HCT116 (cell line): ENCODE data around the gene ART5. TPM values are rescaled to one million over a fixed set of nuclear protein-coding genes. Genes with fewer than 3 reads are reported as not detected.

ENCODE experiments used
- ATAC-seq: fragments of 200-7000 bp; cut with Tn5 transposase; 2 replicates; pipeline ENCODE4 v1.9.1; 2020; ENCODE audit warnings: mild to moderate bottlenecking, moderate library complexity
- BruUV-seq: library from RNA; stranded (reverse); fragments of 400-500 nt; replicated peaks from 2 replicates; lab custom pipeline; 2021; lab: Mats Ljungman, UMichigan
- CTCF ChIA-PET: fragments of 300-600 bp; sonication (Branson Sonifier 250); formaldehyde crosslinking; loops from one replicate; lab custom pipeline; 2021; ENCODE audit warnings: antibody characterized with exemption; lab: Charles Lee
- POLR2A ChIA-PET: fragments of 300-600, 350-600 bp; sonication (Branson Sonifier 250); formaldehyde crosslinking; loops from one replicate; lab custom pipeline; 2021; ENCODE audit warnings: antibody characterized with exemption; lab: Charles Lee
- RAD21 ChIA-PET, 2 experiments: fragments of 300-600 bp; sonication (Branson Sonifier 250); formaldehyde crosslinking; loops; one replicate each; lab custom pipeline; 2023; ENCODE audit warnings: low total read pairs in 2 of 2; ENCODE audit not compliant: uncharacterized antibody in 2 of 2, unreplicated experiment in 2 of 2, low non-redundant PET in 1 of 2; lab: Charles Lee
- DNase-seq: peaks from one replicate; pipeline ENCODE4 v3.0.0-alpha.2; 2010; ENCODE audit warnings: low read depth, low spot score
- H2AFZ ChIP-seq: fragments of 200-600 bp; shearing (Covaris generic), sonication (generic); 2 replicates; pipeline ENCODE4 v1.6.1; 2017; ENCODE audit warnings: low read depth, mixed run types, mixed read lengths, antibody characterized with exemption, low read length; ENCODE audit not compliant: poor library complexity, severe bottlenecking
- H3K27ac ChIP-seq: 2 replicates; pipeline ENCODE4 v1.5.1; 2012; ENCODE audit warnings: low read depth, low read length
- H3K27me3 ChIP-seq: fragments of 200-600 bp; sonication (generic); 2 replicates; pipeline ENCODE4 v1.6.1; 2016; ENCODE audit warnings: mixed run types, low read length, mixed read lengths; ENCODE audit not compliant: insufficient read depth
- H3K36me3 ChIP-seq, 2 experiments: fragments of 200-500 bp in 1 of 2; fragments of 200-600 bp in 1 of 2; sonication (Bioruptor generic) in 1 of 2; sonication (generic) in 1 of 2; 2 replicates each; pipeline versions ENCODE4 v1.5.1 to v1.6.1; 2014 to 2016; ENCODE audit warnings: low read length in 2 of 2, inconsistent platforms in 1 of 2, mixed read lengths in 1 of 2, mixed run types in 1 of 2; ENCODE audit not compliant: insufficient read depth in 2 of 2, control insufficient read depth in 1 of 2
- H3K4me1 ChIP-seq, 2 experiments: fragments of 200-600 bp in 1 of 2; sonication (generic) in 1 of 2; 2 replicates each; pipeline versions ENCODE4 v1.5.1 to v1.6.1; 2012 to 2017; ENCODE audit warnings: low read length in 2 of 2, inconsistent platforms in 1 of 2, mild to moderate bottlenecking in 1 of 2, mixed read lengths in 1 of 2, mixed run types in 1 of 2, moderate library complexity in 1 of 2; ENCODE audit not compliant: insufficient read depth in 2 of 2, control insufficient read depth in 1 of 2
- H3K4me2 ChIP-seq: fragments of 200-600 bp; sonication (generic); 2 replicates; pipeline ENCODE4 v1.6.1; 2017; ENCODE audit warnings: mixed run types, low read length, mixed read lengths
- H3K4me3 ChIP-seq, 2 experiments: fragments of 200-600 bp in 1 of 2; sonication (generic) in 1 of 2; replicated peaks in 1 of 2; 2 replicates each; pipeline ENCODE4 v1.5.1; 2011 to 2016; ENCODE audit warnings: low read length in 2 of 2, control low read depth in 1 of 2, low read depth in 1 of 2, mild to moderate bottlenecking in 1 of 2, mixed read lengths in 1 of 2, mixed run types in 1 of 2
- H3K79me2 ChIP-seq: fragments of 200-600 bp; sonication (generic); 2 replicates; pipeline ENCODE4 v1.6.1; 2017; ENCODE audit warnings: mild to moderate bottlenecking, mixed run types, low read length, moderate library complexity, mixed read lengths; ENCODE audit not compliant: insufficient read depth
- H3K9ac ChIP-seq: fragments of 200-600 bp; sonication (generic); 2 replicates; pipeline ENCODE4 v1.6.1; 2016; ENCODE audit warnings: low read length, mixed read lengths
- H3K9me2 ChIP-seq: fragments of 200-600 bp; sonication (generic), shearing (Covaris generic); 2 replicates; pipeline ENCODE4 v1.6.1; 2017; ENCODE audit warnings: mixed run types, mild to moderate bottlenecking, moderate library complexity; ENCODE audit not compliant: insufficient read depth
- H3K9me3 ChIP-seq, 2 experiments: fragments of 200-500 bp in 1 of 2; fragments of 200-600 bp in 1 of 2; sonication (Bioruptor generic) in 1 of 2; sonication (generic) in 1 of 2; 2 replicates each; pipeline ENCODE4 v1.6.1; 2014 to 2017; ENCODE audit warnings: low read length in 2 of 2, mixed read lengths in 2 of 2, inconsistent platforms in 1 of 2, low read depth in 1 of 2, mild to moderate bottlenecking in 1 of 2, mixed run types in 1 of 2, moderate library complexity in 1 of 2; ENCODE audit not compliant: control insufficient read depth in 1 of 2, insufficient read depth in 1 of 2
- H4K20me1 ChIP-seq: fragments of 200-600 bp; sonication (generic), shearing (Covaris generic); 2 replicates; pipeline ENCODE4 v1.6.1; 2017; ENCODE audit warnings: mixed run types, mild to moderate bottlenecking, moderate library complexity; ENCODE audit not compliant: insufficient read depth
- CBX3 ChIP-seq: IDR thresholded peaks from 2 replicates; pipeline ENCODE4 v1.6.1; 2012; ENCODE audit warnings: low read depth
- EGR1 ChIP-seq: IDR thresholded peaks from 2 replicates; pipeline ENCODE4 v1.6.1; 2012; ENCODE audit warnings: low read depth
- EZH2phosphoT487 ChIP-seq: fragments of 200-600 bp; IDR thresholded peaks from 2 replicates; pipeline ENCODE4 v1.6.1; 2018; ENCODE audit warnings: antibody characterized with exemption, borderline replicate concordance
- POLR2AphosphoS5 ChIP-seq: IDR thresholded peaks from 2 replicates; pipeline ENCODE4 v1.6.1; 2011; ENCODE audit warnings: mild to moderate bottlenecking, low read depth, low read length, moderate library complexity
- RAD21 ChIP-seq: IDR thresholded peaks from 2 replicates; pipeline ENCODE4 v1.6.1; 2012; ENCODE audit warnings: low read depth, mild to moderate bottlenecking
- REST ChIP-seq: IDR thresholded peaks from 2 replicates; pipeline ENCODE4 v1.6.1; 2012; ENCODE audit warnings: low read depth
- TCF7L2 ChIP-seq: IDR thresholded peaks from 2 replicates; pipeline ENCODE4 v1.7.0; 2011; ENCODE audit warnings: borderline replicate concordance, inconsistent platforms; ENCODE audit not compliant: insufficient read depth, insufficient read length; ENCODE audit errors: extremely low read depth
- YY1 ChIP-seq: IDR thresholded peaks from 2 replicates; pipeline ENCODE4 v1.6.1; 2011; ENCODE audit warnings: low read length, low read depth, moderate library complexity, mild to moderate bottlenecking; ENCODE audit not compliant: insufficient replicate concordance; ENCODE audit errors: extremely low read depth
- intact Hi-C: fragments of 100-400 bp; cut with micrococcal nuclease; formaldehyde crosslinking; loops from 2 replicates; pipeline ENCODE4 v1.10.0; 2022
- total RNA-seq: library from RNA; stranded (reverse); gene quantifications from one replicate; pipeline ENCODE4 v1.2.1, GENCODE V29; 2021; ENCODE audit not compliant: unreplicated experiment
- TF ChIP-seq, protein P1 (sequence below): IDR thresholded peaks from 2 replicates; pipeline ENCODE4 v1.6.1; 2012
- TF ChIP-seq, protein P2 (sequence below), 3 experiments: fragments of 200-600 bp in 1 of 3; sonication (generic) in 1 of 3; IDR thresholded peaks in 2 of 3; conservative IDR thresholded peaks in 1 of 3; 2 replicates each; pipeline ENCODE4 v1.5.1; 2012 to 2017; ENCODE audit warnings: low read depth in 2 of 3, low read length in 2 of 3, antibody characterized with exemption in 1 of 3, borderline replicate concordance in 1 of 3, control low read depth in 1 of 3, mild to moderate bottlenecking in 1 of 3, mixed read lengths in 1 of 3, mixed run types in 1 of 3, moderate library complexity in 1 of 3; ENCODE audit not compliant: insufficient read depth in 1 of 3
- TF ChIP-seq, protein P3 (sequence below): IDR thresholded peaks from 2 replicates; pipeline ENCODE4 v1.6.1; 2011; ENCODE audit warnings: mild to moderate bottlenecking, low read length, moderate library complexity; ENCODE audit not compliant: insufficient replicate concordance; ENCODE audit errors: extremely low read depth

The ART5 gene
- total RNA-seq, 1 experiment from 2014 or later: 5.6 TPM

DNA sequence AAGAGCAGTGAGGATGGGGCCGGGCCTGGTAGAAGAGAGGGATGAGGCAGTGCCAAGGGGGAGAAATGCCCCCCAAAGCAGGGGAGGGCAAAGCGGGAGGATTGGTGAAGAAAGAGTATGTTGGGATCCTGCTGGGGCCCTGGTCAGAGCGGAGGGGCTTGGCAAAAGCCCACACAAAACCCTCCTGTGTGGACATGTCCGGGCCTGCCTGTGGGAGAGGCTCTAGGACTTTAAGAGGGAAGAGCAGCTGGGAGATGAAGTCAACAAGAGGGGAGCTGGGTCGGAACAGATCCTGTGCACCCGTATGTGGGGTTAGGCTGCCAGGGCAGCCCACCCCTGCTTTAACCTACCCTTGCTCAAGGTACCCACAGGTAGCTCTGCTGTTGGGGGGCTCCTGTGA, 25.8 kb downstream of the ART5 start:
- Histone ChIP-seq H3K9ac (no peak overlapping the region), H3K36me3 (no peaks in the 10 kb centered on the region), H4K20me1 (no peaks in the 10 kb centered on the region), H3K4me3 (no peak overlapping the region), H3K79me2 (no peaks in the 10 kb centered on the region), H3K27me3 (no peaks in the 10 kb centered on the region), H3K4me1 (peaks cover 0 to 6% of the 10 kb centered on the region in 2 experiments; a peak in 1 of 4 replicates), H3K27ac (peak overlapping the region; percentile 18; the same call in 1 of the 2 replicates), H3K9me2 (no peaks in the 10 kb centered on the region), H3K9me3 (0 out of 4 replicates have a peak, but pooled peaks cover 0 to 3% of the 10 kb centered on the region in 2 experiments), H2AFZ (no peak overlapping the region), H3K4me2 (no peak overlapping the region)
- no TSS peak for BruUV-seq
- TF ChIP-seq REST (no peak), YY1 (no peak), EGR1 (no peak), POLR2AphosphoS5 (no peak), TCF7L2 (no peak), EZH2phosphoT487 (no peak), CBX3 (no peak), RAD21 (no peak)
- TF ChIP-seq, protein P1, sequence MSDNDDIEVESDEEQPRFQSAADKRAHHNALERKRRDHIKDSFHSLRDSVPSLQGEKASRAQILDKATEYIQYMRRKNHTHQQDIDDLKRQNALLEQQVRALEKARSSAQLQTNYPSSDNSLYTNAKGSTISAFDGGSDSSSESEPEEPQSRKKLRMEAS: no peak
- TF ChIP-seq, protein P2, sequence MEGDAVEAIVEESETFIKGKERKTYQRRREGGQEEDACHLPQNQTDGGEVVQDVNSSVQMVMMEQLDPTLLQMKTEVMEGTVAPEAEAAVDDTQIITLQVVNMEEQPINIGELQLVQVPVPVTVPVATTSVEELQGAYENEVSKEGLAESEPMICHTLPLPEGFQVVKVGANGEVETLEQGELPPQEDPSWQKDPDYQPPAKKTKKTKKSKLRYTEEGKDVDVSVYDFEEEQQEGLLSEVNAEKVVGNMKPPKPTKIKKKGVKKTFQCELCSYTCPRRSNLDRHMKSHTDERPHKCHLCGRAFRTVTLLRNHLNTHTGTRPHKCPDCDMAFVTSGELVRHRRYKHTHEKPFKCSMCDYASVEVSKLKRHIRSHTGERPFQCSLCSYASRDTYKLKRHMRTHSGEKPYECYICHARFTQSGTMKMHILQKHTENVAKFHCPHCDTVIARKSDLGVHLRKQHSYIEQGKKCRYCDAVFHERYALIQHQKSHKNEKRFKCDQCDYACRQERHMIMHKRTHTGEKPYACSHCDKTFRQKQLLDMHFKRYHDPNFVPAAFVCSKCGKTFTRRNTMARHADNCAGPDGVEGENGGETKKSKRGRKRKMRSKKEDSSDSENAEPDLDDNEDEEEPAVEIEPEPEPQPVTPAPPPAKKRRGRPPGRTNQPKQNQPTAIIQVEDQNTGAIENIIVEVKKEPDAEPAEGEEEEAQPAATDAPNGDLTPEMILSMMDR (IDR thresholded peaks at IDR 0.05 in 2 of 3, conservative IDR thresholded peaks at IDR 0.05 in 1 of 3; ENCODE audit: borderline replicate concordance in 1 of 3, insufficient read depth in 1 of 3, low read depth in 2 of 3, low read length in 2 of 3): no peak
- TF ChIP-seq, protein P3, sequence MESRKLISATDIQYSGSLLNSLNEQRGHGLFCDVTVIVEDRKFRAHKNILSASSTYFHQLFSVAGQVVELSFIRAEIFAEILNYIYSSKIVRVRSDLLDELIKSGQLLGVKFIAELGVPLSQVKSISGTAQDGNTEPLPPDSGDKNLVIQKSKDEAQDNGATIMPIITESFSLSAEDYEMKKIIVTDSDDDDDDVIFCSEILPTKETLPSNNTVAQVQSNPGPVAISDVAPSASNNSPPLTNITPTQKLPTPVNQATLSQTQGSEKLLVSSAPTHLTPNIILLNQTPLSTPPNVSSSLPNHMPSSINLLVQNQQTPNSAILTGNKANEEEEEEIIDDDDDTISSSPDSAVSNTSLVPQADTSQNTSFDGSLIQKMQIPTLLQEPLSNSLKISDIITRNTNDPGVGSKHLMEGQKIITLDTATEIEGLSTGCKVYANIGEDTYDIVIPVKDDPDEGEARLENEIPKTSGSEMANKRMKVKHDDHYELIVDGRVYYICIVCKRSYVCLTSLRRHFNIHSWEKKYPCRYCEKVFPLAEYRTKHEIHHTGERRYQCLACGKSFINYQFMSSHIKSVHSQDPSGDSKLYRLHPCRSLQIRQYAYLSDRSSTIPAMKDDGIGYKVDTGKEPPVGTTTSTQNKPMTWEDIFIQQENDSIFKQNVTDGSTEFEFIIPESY: no peak
- intact Hi-C loops: no loop called here
- ChIA-PET CTCF (no interaction called here), RAD21 (no interaction called here), POLR2A (no interaction called here)
- DNase-seq: no peak
- no peak for ATAC-seq
